Measurements from ENCODE around the gene MRPL14.

GRCh38 chr6:44117397-44118128, 9.7 kb downstream of the MRPL14 start:
- TF ChIP-seq CTCF (IDR thresholded peaks at IDR 0.05) (no peak), EZH2 (IDR thresholded peaks at IDR 0.05) (no peak)

Measured in neural progenitor cell (in vitro differentiated cells).